GOT3 (cell line): Measurements from ENCODE around the gene SLC25A52.
"Not testable (repeated sequence)": the region's sequence is repeated elsewhere in the genome, so short reads cannot be mapped to it uniquely, and the experiment has no call there.

ENCODE experiments used
- DNase-seq: peaks from one replicate; lab custom pipeline; 2025; ENCODE audit warnings: mixed read lengths; lab: John Stamatoyannopoulos, UW

Gene SLC25A52

GRCh38 chr18:31740180-31740579 is 20.5 kb downstream of the SLC25A52 start:
- DNase-seq = no peak

- DNase-seq = no peak
These were observed 21.0 kb downstream of the SLC25A52 start for GRCh38 chr18:31739651-31740050.

- DNase-seq = no peak
These were observed 21.9 kb downstream of the SLC25A52 start for GRCh38 chr18:31738460-31739407.

GRCh38 chr18:31736630-31737029 is 24.1 kb downstream of the SLC25A52 start:
- DNase-seq = no peak

- no peak for DNase-seq
These were observed 29.1 kb downstream of the SLC25A52 start for GRCh38 chr18:31731628-31732027.

DNA sequence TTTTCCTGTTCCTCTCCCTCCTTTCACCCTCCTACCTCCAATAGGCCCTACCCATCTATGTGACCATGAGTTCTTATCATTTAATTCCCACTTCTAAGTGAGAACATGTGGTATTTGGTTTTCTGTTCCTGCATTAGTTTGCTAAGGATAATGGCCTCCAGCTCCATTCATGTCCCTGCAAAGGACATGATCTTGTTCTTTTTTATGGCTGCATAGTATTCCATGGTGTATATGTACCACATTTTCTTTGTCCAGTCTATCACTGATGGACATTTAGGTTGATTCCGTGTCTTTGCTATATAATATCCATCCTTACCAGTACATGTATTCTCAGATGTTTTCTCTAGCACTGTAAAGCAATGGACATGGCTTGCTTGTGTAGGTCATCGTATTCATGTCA is 31.5 kb downstream of the SLC25A52 start:
- DNase-seq = not testable (repeated sequence)

- DNase-seq = no peak
These were observed 36.5 kb downstream of the SLC25A52 start for GRCh38 chr18:31723990-31724711.

DNA sequence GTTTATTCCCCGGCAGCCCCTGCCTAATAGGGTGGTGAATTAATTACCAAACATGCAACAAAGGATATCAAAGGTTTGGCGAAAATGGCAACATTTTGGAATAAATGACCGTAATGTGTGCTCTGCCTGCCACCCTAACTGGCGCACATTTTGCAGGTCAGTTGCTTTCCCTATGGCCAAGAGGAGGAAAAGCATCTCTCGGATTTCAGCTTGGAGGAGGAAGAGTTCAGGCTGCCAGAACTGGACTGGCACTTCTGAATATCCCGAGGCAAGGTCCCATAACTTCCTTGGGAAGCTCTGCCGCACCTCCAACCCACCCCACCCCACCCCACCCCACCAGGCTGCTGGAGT is 37.1 kb downstream of the SLC25A52 start:
- DNase-seq = no peak

GRCh38 chr18:31722369-31722957 is 38.2 kb downstream of the SLC25A52 start:
- DNase-seq = peak; percentile 3

GRCh38 chr18:31721601-31722000 is 39.1 kb downstream of the SLC25A52 start:
- no peak for DNase-seq

DNA sequence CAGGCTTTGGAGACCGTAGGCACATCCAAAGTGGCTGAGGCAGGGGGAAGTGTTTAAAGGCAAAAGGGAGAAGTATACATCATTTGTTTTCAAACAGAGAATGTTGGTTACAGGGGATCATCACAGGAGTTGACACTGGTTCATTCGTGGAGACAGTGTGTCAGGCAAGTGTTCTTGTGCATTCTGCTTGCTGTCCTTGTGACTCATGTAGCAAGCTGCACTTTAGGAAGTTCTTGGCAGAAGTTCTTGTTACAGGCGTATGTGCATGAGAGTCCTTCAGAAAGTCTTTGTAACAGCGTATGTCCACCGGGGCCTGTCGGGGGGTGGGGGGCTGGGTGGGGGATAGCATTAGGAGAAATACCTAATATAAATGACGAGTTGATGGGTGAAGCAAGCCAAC is 39.8 kb downstream of the SLC25A52 start:
- DNase-seq = no peak

DNA sequence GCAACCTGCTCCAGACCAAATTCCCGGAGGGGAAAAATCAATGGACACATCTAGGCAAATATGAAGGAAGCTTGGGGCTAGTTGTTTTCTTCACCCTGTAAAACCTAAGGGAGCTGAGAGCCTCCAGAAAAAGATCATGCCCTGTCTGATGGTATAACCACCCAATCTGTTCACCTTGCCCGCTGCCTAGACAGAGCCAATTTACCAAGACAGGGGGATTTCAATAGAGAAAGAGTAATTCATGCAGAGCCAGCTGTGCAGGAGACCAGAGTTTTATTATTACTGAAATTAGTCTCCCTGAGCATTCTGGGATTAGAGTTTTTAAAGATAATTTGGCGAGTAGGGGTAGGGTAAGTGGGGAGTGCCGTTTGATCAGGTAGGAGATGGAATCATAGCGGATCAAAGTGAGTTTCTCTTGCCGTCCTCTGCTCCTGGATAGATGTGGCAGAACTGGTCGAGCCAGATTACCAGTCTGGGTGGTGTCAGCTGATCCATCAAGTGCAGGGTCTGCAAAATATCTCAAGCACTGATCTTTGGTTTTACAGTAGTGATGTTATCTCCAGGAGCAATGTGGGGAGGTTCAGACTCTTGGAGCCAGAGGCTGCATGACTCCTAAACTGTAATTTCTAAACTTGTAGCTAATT is 41.2 kb downstream of the SLC25A52 start:
- no peak for DNase-seq

DNA sequence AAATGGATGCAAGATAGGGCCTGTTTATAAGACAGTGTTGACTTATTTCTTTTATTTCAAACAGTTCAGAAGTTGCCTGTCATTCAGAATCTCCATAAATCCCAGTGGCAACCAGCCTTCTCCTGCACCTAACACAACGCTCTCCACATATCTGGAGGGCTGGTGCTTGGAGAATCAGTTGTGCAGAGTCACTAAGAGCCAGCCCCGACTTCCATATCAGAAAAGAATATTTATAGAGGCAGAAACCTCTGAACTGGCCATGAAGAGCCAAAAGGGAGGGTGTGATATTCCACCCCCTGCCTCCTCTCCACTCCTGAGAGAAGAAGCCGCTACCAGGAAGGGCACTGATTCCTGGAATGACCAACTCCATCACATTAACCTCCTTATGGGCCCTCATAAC is 42.3 kb downstream of the SLC25A52 start:
- no peak for DNase-seq

GRCh38 chr18:31716362-31716761 is 44.3 kb downstream of the SLC25A52 start:
- no peak for DNase-seq

DNA sequence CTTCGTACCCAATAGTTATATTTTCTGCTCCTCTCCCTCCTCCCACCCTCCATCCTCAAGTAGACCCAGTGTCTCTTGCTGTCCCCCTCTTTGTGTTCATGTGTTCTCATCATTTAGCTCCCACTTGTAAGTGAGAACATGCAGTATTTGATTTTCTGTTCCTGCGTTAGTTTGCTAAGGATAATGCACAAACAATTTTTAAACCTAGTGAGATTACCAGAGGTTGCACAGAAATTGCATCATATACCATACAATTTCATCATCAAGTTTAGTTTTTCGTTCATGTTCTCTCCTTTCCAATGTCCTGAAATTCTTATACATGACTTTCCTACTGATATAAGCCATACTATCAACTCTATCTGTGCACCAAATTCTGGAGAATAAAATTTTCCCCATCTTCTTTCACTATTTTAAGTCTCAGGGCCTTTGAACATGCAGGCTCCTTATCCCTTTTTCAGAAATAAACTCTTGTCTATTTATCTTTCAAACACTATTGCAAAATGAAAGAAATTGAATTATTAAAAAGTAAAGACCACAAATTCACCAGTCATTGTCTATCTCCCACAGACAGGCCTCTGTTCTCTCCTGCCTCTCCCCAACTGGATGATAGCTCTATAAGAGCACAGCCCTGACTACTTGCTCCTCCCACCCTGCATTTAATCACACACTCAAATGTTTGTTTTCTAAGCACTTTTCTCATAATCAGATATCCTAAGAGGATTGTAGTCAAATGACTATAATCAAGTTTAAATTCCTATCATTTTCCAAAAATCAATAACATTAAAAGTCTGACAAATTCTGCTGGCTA is 49.1 kb downstream of the SLC25A52 start:
- no peak for DNase-seq

DNA sequence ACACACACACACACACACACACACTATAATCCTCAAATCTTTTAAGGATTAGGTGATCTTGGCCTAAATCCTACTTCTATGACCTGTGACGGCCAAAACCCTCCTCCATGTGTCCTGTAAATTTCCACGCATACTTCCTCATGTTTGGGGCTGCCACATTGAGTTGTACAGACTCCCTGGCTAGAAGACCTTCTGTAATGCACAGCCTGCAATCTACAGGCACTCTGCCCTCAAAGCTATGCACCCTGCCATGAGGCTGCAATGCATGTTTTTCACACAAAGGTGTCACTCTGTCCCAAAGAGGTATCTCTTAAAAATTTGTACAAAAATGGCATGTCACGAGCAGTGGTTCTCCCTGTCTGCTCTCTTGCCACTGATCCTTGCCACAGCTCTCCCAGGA is 49.9 kb downstream of the SLC25A52 start:
- DNase-seq = no peak
